ENCODE results near the gene PLAAT2. TPM values are rescaled to one million over a fixed set of nuclear protein-coding genes. Genes with fewer than 3 reads are reported as not detected.

The PLAAT2 gene
- total RNA-seq, 1 experiment from 2014 or later = 0.58 TPM

- no TSS peak for BruUV-seq (replicated peaks)
Measured at GRCh38 chr11:63554877-63555223, 8.3 kb downstream of the PLAAT2 start.

DNA sequence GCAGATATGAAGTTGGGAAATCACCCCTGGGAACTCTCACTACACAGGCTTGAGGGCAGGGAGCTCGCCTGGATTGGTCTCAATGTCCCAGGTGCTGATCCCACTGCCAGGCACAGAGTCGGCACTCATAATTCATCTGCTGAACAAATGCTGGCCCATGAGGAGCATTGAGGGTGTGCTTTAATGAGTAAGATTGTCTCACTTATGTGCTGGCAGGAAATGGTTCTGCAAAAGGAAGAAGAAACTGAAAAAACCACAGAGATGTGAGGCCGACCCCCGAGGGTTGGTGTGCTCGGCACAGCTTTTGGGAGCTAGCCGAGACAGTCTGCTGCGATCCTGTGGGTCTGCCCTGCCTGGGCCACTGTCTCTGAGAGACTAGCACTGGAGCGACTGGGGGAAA is 9.4 kb downstream of the PLAAT2 start:
- no peaks in the 10 kb centered on the region for H3K9me3 Mint-ChIP-seq (ENCODE audit: unreplicated experiment)
- no peak overlapping the region for H3K4me3 Mint-ChIP-seq (ENCODE audit: unreplicated experiment)
- TF ChIP-seq CTCF (IDR thresholded peaks at IDR 0.05; ENCODE audit: unreplicated experiment) = no peak
- BruUV-seq (replicated peaks) = no TSS peak
- no peak overlapping the region for H3K27ac Mint-ChIP-seq (ENCODE audit: low read depth, unreplicated experiment)
- H3K36me3 Mint-ChIP-seq (ENCODE audit: insufficient read depth, unreplicated experiment) = peaks cover 5% of the 10 kb centered on the region
- no peaks in the 10 kb centered on the region for H3K4me1 Mint-ChIP-seq (ENCODE audit: insufficient read depth, unreplicated experiment)
- ChIA-PET POLR2A (interaction anchor here (0.6 to 1.2 kb wide), 3 partner anchors 8 to 489 kb away, joined by 3 read pairs; no protein-coding TSS in a partner anchor), CTCF (interaction anchor here (0.5 to 0.6 kb wide), 5 partner anchors 12 to 141 kb away, joined by 3 to 4 read pairs (median 3); no protein-coding TSS in a partner anchor)
- intact Hi-C loops (cut with micrococcal nuclease) = no loop called here
- DNase-seq (ENCODE audit: unreplicated experiment) = no peak
- no peaks in the 10 kb centered on the region for H3K27me3 Mint-ChIP-seq (ENCODE audit: insufficient read depth, unreplicated experiment)

More at GRCh38 chr11:63554877-63555223, 8.3 kb downstream of the PLAAT2 start:
- ChIA-PET POLR2A (interaction anchor here (1.2 kb wide), 1 partner anchor 10 kb away, joined by 3 read pairs; no protein-coding TSS in a partner anchor), CTCF (interaction anchor here (0.8 kb wide), 1 partner anchor 72 kb away, joined by 3 read pairs; no protein-coding TSS in a partner anchor)
- H3K27ac Mint-ChIP-seq (ENCODE audit: low read depth, unreplicated experiment) = no peak overlapping the region
- peaks cover 5% of the 10 kb centered on the region for H3K36me3 Mint-ChIP-seq (ENCODE audit: insufficient read depth, unreplicated experiment)
- H3K4me1 Mint-ChIP-seq (ENCODE audit: insufficient read depth, unreplicated experiment) = peaks cover under 1% of the 10 kb centered on the region
- H3K9me3 Mint-ChIP-seq (ENCODE audit: unreplicated experiment) = no peaks in the 10 kb centered on the region
- DNase-seq (ENCODE audit: unreplicated experiment) = no peak
- H3K4me3 Mint-ChIP-seq (ENCODE audit: unreplicated experiment) = no peak overlapping the region
- no peak for TF ChIP-seq CTCF (IDR thresholded peaks at IDR 0.05; ENCODE audit: unreplicated experiment)
- H3K27me3 Mint-ChIP-seq (ENCODE audit: insufficient read depth, unreplicated experiment) = no peaks in the 10 kb centered on the region
- intact Hi-C loops (cut with micrococcal nuclease) = no loop called here

GRCh38 chr11:63552921-63553320 is 10.3 kb downstream of the PLAAT2 start:
- H3K4me1 Mint-ChIP-seq (ENCODE audit: insufficient read depth, unreplicated experiment) = no peaks in the 10 kb centered on the region
- no peak for DNase-seq (ENCODE audit: unreplicated experiment)
- peaks cover 5% of the 10 kb centered on the region for H3K36me3 Mint-ChIP-seq (ENCODE audit: insufficient read depth, unreplicated experiment)
- H3K27ac Mint-ChIP-seq (ENCODE audit: low read depth, unreplicated experiment) = no peak overlapping the region
- H3K4me3 Mint-ChIP-seq (ENCODE audit: unreplicated experiment) = no peak overlapping the region
- H3K9me3 Mint-ChIP-seq (ENCODE audit: unreplicated experiment) = no peaks in the 10 kb centered on the region
- BruUV-seq (replicated peaks) = no TSS peak
- no peaks in the 10 kb centered on the region for H3K27me3 Mint-ChIP-seq (ENCODE audit: insufficient read depth, unreplicated experiment)
- CTCF ChIA-PET = interaction anchor here (1.0 kb wide), 1 partner anchor 15 kb away, joined by 3 read pairs; no protein-coding TSS in a partner anchor
- intact Hi-C loops (cut with micrococcal nuclease) = no loop called here
- POLR2A ChIA-PET = no interaction called here
- no peak for TF ChIP-seq CTCF (IDR thresholded peaks at IDR 0.05; ENCODE audit: unreplicated experiment)

GRCh38 chr11:63551889-63552266 is 11.3 kb downstream of the PLAAT2 start:
- ChIA-PET CTCF (no interaction called here), POLR2A (interaction anchor here (0.6 to 1.2 kb wide), 2 partner anchors 12 to 1227 kb away, joined by 3 to 4 read pairs; no protein-coding TSS in a partner anchor)
- no peak overlapping the region for H3K4me3 Mint-ChIP-seq (ENCODE audit: unreplicated experiment)

More at GRCh38 chr11:63551889-63552266, 11.3 kb downstream of the PLAAT2 start:
- peaks cover 5% of the 10 kb centered on the region for H3K36me3 Mint-ChIP-seq (ENCODE audit: insufficient read depth, unreplicated experiment)
- H3K27me3 Mint-ChIP-seq (ENCODE audit: insufficient read depth, unreplicated experiment) = no peaks in the 10 kb centered on the region
- no peaks in the 10 kb centered on the region for H3K9me3 Mint-ChIP-seq (ENCODE audit: unreplicated experiment)
- no peak for TF ChIP-seq CTCF (IDR thresholded peaks at IDR 0.05; ENCODE audit: unreplicated experiment)
- BruUV-seq (replicated peaks) = no TSS peak
- H3K4me1 Mint-ChIP-seq (ENCODE audit: insufficient read depth, unreplicated experiment) = no peaks in the 10 kb centered on the region
- intact Hi-C loops (cut with micrococcal nuclease) = no loop called here
- H3K27ac Mint-ChIP-seq (ENCODE audit: low read depth, unreplicated experiment) = no peak overlapping the region
- no peak for DNase-seq (ENCODE audit: unreplicated experiment)

All from MCF 10A (cell line).